ENCODE results near the gene RPRD2. TPM values are rescaled to one million over a fixed set of nuclear protein-coding genes. Genes with fewer than 3 reads are reported as not detected.

The RPRD2 gene
- total and polyA plus RNA-seq, 9 of the 15 experiments (the other 6 are each of a cell fraction or from before 2014, with no cell fraction given): 1.5 to 21.6 (median 7.7) TPM

DNA sequence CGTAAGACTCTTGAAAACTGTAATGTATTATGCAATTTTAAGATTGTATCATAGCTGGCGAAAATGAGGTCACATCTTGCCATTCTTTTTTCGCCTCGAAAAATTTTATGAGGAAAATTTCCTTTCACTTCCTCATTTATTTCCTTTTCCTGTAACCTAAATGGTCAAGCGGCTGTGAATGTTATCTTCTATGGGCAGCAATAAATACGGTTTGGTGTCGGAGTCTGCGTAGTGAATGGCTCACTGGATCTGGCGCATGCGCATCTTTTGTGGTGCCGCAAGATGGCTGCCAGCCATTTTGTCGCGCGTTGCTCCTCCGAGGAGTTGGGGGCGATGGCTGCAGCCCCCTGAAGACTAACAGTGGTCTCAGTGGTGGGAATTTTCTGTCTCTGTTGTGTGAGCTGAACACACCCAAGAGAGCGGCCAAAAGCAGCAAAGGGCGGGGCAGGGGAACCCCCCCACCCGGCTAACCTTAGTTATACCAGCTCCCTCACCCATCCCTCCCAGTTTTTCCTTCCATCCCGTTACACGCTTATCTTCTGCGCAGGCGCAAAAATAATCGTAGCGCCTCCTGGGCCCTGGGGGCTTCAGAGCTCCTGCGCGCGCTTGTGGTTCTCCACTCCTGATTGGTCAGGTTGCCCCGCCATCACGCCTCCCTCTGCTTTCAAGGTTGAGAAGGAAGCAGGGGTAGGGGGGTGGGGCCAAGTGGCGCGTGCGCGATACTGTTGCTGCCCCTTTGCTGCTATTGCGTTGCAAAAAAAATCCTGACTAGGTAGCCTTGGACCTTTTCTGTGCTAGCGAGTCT is at the start of gene RPRD2 (continued):
- TF ChIP-seq ETV1 (tag; conservative IDR thresholded peaks at IDR 0.05; ENCODE audit: low read depth): no peak
- no peak for TF ChIP-seq ZKSCAN8 (CRISPR knock-in tag; IDR thresholded peaks at IDR 0.05)
- TF ChIP-seq ELF4 (CRISPR knock-in tag; IDR thresholded peaks at IDR 0.05): no peak
- TF ChIP-seq ZFP30 (CRISPR knock-in tag; IDR thresholded peaks at IDR 0.05; ENCODE audit: borderline replicate concordance): no peak
- TF ChIP-seq, protein P1, sequence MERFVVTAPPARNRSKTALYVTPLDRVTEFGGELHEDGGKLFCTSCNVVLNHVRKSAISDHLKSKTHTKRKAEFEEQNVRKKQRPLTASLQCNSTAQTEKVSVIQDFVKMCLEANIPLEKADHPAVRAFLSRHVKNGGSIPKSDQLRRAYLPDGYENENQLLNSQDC (CRISPR knock-in tag; IDR thresholded peaks at IDR 0.05): no peak
- TF ChIP-seq FUS (optimal IDR thresholded peaks at IDR 0.05; ENCODE audit: low read depth, low read length): no peak
- no peak for TF ChIP-seq ZNF408 (CRISPR knock-in tag; IDR thresholded peaks at IDR 0.05; ENCODE audit: low read depth)
- no peak for TF ChIP-seq RBM34 (IDR thresholded peaks at IDR 0.05; ENCODE audit: borderline replicate concordance, insufficient read depth, low read length)
- no peak for TF ChIP-seq MECOM (CRISPR knock-in tag; IDR thresholded peaks at IDR 0.05)
- TF ChIP-seq ILK (tag; IDR thresholded peaks at IDR 0.05; ENCODE audit: borderline replicate concordance, low read depth): no peak
- TF ChIP-seq ZNF778 (CRISPR knock-in tag; IDR thresholded peaks at IDR 0.05): no peak
- no peak for TF ChIP-seq TRIM24 (IDR thresholded peaks at IDR 0.05)
- TF ChIP-seq RBM15 (IDR thresholded peaks at IDR 0.05; ENCODE audit: insufficient read depth, low read length): no peak
- TF ChIP-seq, protein P2, sequence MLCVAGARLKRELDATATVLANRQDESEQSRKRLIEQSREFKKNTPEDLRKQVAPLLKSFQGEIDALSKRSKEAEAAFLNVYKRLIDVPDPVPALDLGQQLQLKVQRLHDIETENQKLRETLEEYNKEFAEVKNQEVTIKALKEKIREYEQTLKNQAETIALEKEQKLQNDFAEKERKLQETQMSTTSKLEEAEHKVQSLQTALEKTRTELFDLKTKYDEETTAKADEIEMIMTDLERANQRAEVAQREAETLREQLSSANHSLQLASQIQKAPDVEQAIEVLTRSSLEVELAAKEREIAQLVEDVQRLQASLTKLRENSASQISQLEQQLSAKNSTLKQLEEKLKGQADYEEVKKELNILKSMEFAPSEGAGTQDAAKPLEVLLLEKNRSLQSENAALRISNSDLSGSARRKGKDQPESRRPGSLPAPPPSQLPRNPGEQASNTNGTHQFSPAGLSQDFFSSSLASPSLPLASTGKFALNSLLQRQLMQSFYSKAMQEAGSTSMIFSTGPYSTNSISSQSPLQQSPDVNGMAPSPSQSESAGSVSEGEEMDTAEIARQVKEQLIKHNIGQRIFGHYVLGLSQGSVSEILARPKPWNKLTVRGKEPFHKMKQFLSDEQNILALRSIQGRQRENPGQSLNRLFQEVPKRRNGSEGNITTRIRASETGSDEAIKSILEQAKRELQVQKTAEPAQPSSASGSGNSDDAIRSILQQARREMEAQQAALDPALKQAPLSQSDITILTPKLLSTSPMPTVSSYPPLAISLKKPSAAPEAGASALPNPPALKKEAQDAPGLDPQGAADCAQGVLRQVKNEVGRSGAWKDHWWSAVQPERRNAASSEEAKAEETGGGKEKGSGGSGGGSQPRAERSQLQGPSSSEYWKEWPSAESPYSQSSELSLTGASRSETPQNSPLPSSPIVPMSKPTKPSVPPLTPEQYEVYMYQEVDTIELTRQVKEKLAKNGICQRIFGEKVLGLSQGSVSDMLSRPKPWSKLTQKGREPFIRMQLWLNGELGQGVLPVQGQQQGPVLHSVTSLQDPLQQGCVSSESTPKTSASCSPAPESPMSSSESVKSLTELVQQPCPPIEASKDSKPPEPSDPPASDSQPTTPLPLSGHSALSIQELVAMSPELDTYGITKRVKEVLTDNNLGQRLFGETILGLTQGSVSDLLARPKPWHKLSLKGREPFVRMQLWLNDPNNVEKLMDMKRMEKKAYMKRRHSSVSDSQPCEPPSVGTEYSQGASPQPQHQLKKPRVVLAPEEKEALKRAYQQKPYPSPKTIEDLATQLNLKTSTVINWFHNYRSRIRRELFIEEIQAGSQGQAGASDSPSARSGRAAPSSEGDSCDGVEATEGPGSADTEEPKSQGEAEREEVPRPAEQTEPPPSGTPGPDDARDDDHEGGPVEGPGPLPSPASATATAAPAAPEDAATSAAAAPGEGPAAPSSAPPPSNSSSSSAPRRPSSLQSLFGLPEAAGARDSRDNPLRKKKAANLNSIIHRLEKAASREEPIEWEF (CRISPR knock-in tag; IDR thresholded peaks at IDR 0.05): no peak
- TF ChIP-seq ZNF785 (CRISPR knock-in tag; IDR thresholded peaks at IDR 0.05): no peak
- TF ChIP-seq GABPA (tag; conservative IDR thresholded peaks at IDR 0.05; ENCODE audit: low read depth): peak; percentile 68
- TF ChIP-seq, protein P3, sequence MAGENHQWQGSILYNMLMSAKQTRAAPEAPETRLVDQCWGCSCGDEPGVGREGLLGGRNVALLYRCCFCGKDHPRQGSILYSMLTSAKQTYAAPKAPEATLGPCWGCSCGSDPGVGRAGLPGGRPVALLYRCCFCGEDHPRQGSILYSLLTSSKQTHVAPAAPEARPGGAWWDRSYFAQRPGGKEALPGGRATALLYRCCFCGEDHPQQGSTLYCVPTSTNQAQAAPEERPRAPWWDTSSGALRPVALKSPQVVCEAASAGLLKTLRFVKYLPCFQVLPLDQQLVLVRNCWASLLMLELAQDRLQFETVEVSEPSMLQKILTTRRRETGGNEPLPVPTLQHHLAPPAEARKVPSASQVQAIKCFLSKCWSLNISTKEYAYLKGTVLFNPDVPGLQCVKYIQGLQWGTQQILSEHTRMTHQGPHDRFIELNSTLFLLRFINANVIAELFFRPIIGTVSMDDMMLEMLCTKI (IDR thresholded peaks at IDR 0.05; ENCODE audit: partially characterized antibody): no peak
- TF ChIP-seq, protein P4, sequence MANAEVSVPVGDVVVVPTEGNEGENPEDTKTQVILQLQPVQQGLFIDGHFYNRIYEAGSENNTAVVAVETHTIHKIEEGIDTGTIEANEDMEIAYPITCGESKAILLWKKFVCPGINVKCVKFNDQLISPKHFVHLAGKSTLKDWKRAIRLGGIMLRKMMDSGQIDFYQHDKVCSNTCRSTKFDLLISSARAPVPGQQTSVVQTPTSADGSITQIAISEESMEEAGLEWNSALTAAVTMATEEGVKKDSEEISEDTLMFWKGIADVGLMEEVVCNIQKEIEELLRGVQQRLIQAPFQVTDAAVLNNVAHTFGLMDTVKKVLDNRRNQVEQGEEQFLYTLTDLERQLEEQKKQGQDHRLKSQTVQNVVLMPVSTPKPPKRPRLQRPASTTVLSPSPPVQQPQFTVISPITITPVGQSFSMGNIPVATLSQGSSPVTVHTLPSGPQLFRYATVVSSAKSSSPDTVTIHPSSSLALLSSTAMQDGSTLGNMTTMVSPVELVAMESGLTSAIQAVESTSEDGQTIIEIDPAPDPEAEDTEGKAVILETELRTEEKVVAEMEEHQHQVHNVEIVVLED (CRISPR knock-in tag; IDR thresholded peaks at IDR 0.05): peak; percentile 8; the same call in 1 of the 2 replicates
- TF ChIP-seq THRAP3 (IDR thresholded peaks at IDR 0.05; ENCODE audit: borderline replicate concordance): no peak
